OCI-LY7 (cell line): ENCODE measurements around the gene ACVR1. TPM values are rescaled to one million over a fixed set of nuclear protein-coding genes. Genes with fewer than 3 reads are reported as not detected.

ENCODE experiments used
- BruUV-seq: library from RNA; stranded (reverse); fragments of 400-500 nt; replicated peaks from 2 replicates; lab custom pipeline; 2021; lab: Mats Ljungman, UMichigan
- CTCF ChIA-PET: fragments of 300-600 bp; sonication (Branson Sonifier 250); formaldehyde crosslinking; loops from one replicate; lab custom pipeline; 2022; ENCODE audit warnings: antibody characterized with exemption; ENCODE audit not compliant: unreplicated experiment; lab: Charles Lee
- POLR2A ChIA-PET: fragments of 300-600 bp; sonication (Branson Sonifier 250); formaldehyde crosslinking; loops from one replicate; lab custom pipeline; 2022; ENCODE audit warnings: antibody characterized with exemption; lab: Charles Lee
- DNase-seq: peaks from one replicate; pipeline ENCODE4 v3.0.0-alpha.2; 2015; ENCODE audit warnings: low spot score
- H2AFZ ChIP-seq: fragments of 200-600 bp; sonication (generic), shearing (Covaris generic); 2 replicates; pipeline ENCODE4 v1.6.1; 2014; ENCODE audit warnings: mild to moderate bottlenecking, antibody characterized with exemption, low read length, moderate library complexity
- H3K27ac ChIP-seq: fragments of 200-600 bp; sonication (generic); 2 replicates; pipeline ENCODE4 v1.5.1; 2014; ENCODE audit warnings: mixed run types, low read depth, mild to moderate bottlenecking, moderate library complexity, low read length, inconsistent platforms; ENCODE audit not compliant: poor library complexity, severe bottlenecking
- H3K36me3 ChIP-seq: fragments of 200-600 bp; sonication (generic); 2 replicates; pipeline ENCODE4 v1.6.1; 2014; ENCODE audit warnings: mild to moderate bottlenecking, antibody characterized with exemption, low read length, moderate library complexity, mixed read lengths; ENCODE audit not compliant: insufficient read depth
- H3K4me1 ChIP-seq: fragments of 200-600 bp; sonication (generic); 2 replicates; pipeline ENCODE4 v1.5.1; 2014; ENCODE audit warnings: mild to moderate bottlenecking, low read length; ENCODE audit not compliant: insufficient read depth, poor library complexity, severe bottlenecking
- H3K4me2 ChIP-seq: fragments of 200-600 bp; sonication (generic); 2 replicates; pipeline ENCODE4 v1.6.1; 2014; ENCODE audit warnings: mild to moderate bottlenecking, low read length
- H3K4me3 ChIP-seq: fragments of 200-600 bp; sonication (generic); 2 replicates; pipeline ENCODE4 v1.5.1; 2014; ENCODE audit warnings: mild to moderate bottlenecking, low read depth, low read length; ENCODE audit not compliant: poor library complexity, severe bottlenecking
- H3K79me2 ChIP-seq: fragments of 200-600 bp; sonication (generic); 2 replicates; pipeline ENCODE4 v1.6.1; 2016; ENCODE audit warnings: low read depth, mild to moderate bottlenecking, low read length, moderate library complexity, mixed read lengths; ENCODE audit not compliant: insufficient read depth
- H3K9me2 ChIP-seq: fragments of 200-600 bp; sonication (generic); 2 replicates; pipeline ENCODE4 v1.6.1; 2016; ENCODE audit warnings: mild to moderate bottlenecking, low read length, mixed read lengths; ENCODE audit not compliant: insufficient read depth
- H3K9me3 ChIP-seq: fragments of 200-600 bp; sonication (generic); 2 replicates; pipeline ENCODE4 v1.6.1; 2014; ENCODE audit warnings: mild to moderate bottlenecking, mixed run types, low read length, mixed read lengths
- H4K20me1 ChIP-seq: fragments of 200-600 bp; sonication (generic); 2 replicates; pipeline ENCODE4 v1.6.1; 2014; ENCODE audit warnings: mild to moderate bottlenecking, antibody characterized with exemption, low read length, moderate library complexity, mixed read lengths; ENCODE audit not compliant: insufficient read depth
- EZH2phosphoT487 ChIP-seq: fragments of 200-600 bp; sonication (generic); IDR thresholded peaks from 2 replicates; pipeline ENCODE4 v1.6.1; 2018; ENCODE audit warnings: low read depth, borderline replicate concordance, mild to moderate bottlenecking, mixed run types, antibody characterized with exemption, low read length, moderate library complexity, mixed read lengths
- intact Hi-C: fragments of 100-400 bp; cut with micrococcal nuclease; formaldehyde crosslinking; loops from one replicate; pipeline ENCODE4 v1.10.0; 2022; ENCODE audit not compliant: unreplicated experiment
- total RNA-seq, 2 experiments: library from RNA; depleted of rRNA in 1 of 2; stranded (reverse); fragments of >200 nt in 1 of 2; shearing (Covaris generic) in 1 of 2; gene quantifications; 2 replicates each; pipeline ENCODE4 v1.2.3, GENCODE V29; 2014 to 2022
- TF ChIP-seq, protein P1 (sequence below): fragments of 200-600 bp; sonication (generic); conservative IDR thresholded peaks from 2 replicates; pipeline ENCODE4 v1.5.1; 2014; ENCODE audit warnings: mild to moderate bottlenecking, antibody characterized with exemption, low read length, moderate library complexity, mixed read lengths

The ACVR1 gene
- total RNA-seq, 2 experiments from 2014 or later: 0.13 to 3.9 TPM

GRCh38 chr2:157732596-157732995 lies 143.5 kb downstream of the ACVR1 start:
- Histone ChIP-seq H4K20me1 (no peaks in the 10 kb centered on the region), H3K79me2 (no peaks in the 10 kb centered on the region), H3K4me2 (no peak overlapping the region), H3K27ac (no peak overlapping the region), H3K9me3 (no peaks in the 10 kb centered on the region), H3K36me3 (no peaks in the 10 kb centered on the region), H2AFZ (no peak overlapping the region), H3K4me1 (no peaks in the 10 kb centered on the region), H3K9me2 (no peaks in the 10 kb centered on the region), H3K4me3 (no peak overlapping the region)
- ChIA-PET POLR2A (no interaction called here), CTCF (no interaction called here)
- TF ChIP-seq EZH2phosphoT487: no peak
- TF ChIP-seq, protein P1, sequence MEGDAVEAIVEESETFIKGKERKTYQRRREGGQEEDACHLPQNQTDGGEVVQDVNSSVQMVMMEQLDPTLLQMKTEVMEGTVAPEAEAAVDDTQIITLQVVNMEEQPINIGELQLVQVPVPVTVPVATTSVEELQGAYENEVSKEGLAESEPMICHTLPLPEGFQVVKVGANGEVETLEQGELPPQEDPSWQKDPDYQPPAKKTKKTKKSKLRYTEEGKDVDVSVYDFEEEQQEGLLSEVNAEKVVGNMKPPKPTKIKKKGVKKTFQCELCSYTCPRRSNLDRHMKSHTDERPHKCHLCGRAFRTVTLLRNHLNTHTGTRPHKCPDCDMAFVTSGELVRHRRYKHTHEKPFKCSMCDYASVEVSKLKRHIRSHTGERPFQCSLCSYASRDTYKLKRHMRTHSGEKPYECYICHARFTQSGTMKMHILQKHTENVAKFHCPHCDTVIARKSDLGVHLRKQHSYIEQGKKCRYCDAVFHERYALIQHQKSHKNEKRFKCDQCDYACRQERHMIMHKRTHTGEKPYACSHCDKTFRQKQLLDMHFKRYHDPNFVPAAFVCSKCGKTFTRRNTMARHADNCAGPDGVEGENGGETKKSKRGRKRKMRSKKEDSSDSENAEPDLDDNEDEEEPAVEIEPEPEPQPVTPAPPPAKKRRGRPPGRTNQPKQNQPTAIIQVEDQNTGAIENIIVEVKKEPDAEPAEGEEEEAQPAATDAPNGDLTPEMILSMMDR: no peak
- intact Hi-C loops: no loop called here
- BruUV-seq: no TSS peak
- no peak for DNase-seq

GRCh38 chr2:157727693-157728092 lies 148.4 kb downstream of the ACVR1 start:
- H4K20me1 ChIP-seq: no peaks in the 10 kb centered on the region
- BruUV-seq: no TSS peak
- H3K4me1 ChIP-seq: no peaks in the 10 kb centered on the region
- TF ChIP-seq, protein P1: no peak
- no peaks in the 10 kb centered on the region for H3K9me2 ChIP-seq
- no peak overlapping the region for H3K27ac ChIP-seq
- no peak overlapping the region for H2AFZ ChIP-seq
- ChIA-PET POLR2A (interaction anchor here (0.8 kb wide), 1 partner anchor 9 kb away, joined by 6 read pairs; no protein-coding TSS in a partner anchor), CTCF (no interaction called here)
- intact Hi-C loops: no loop called here
- no peak overlapping the region for H3K4me2 ChIP-seq
- H3K4me3 ChIP-seq: no peak overlapping the region
- no peaks in the 10 kb centered on the region for H3K79me2 ChIP-seq
- peaks cover 7% of the 10 kb centered on the region; the same call in 1 of the 2 replicates for H3K9me3 ChIP-seq
- no peaks in the 10 kb centered on the region for H3K36me3 ChIP-seq
- DNase-seq: no peak

DNA sequence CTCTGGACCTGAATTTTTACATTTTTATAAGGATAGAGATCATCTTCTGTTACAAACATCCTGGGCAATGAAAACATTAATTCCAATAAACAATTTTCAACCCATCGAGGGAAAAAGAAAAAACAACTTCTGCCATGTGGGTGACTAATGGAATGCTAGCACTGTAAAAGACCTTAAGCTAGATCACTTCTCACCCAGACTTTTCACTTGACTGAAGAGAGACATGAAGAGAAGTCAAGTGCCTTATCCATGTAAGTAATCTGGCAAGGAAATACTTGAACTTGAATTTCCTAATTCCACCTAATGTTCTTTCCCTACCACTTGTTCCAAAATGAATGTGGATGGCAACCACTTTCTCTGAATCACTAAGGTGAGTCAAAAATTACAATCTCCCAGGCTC lies 149.2 kb downstream of the ACVR1 start:
- ChIA-PET POLR2A (no interaction called here), CTCF (no interaction called here)
- peaks cover 12% of the 10 kb centered on the region; the same call in 1 of the 2 replicates for H3K9me3 ChIP-seq
- H3K9me2 ChIP-seq: no peaks in the 10 kb centered on the region
- H3K4me2 ChIP-seq: no peak overlapping the region
- no peaks in the 10 kb centered on the region for H3K36me3 ChIP-seq
- no peak for DNase-seq
- H3K27ac ChIP-seq: no peak overlapping the region
- intact Hi-C loops: no loop called here
- H3K4me3 ChIP-seq: no peak overlapping the region
- no peaks in the 10 kb centered on the region for H3K4me1 ChIP-seq
- no TSS peak for BruUV-seq
- no peak for TF ChIP-seq EZH2phosphoT487
- TF ChIP-seq, protein P1: no peak
- no peak overlapping the region for H2AFZ ChIP-seq
- no peaks in the 10 kb centered on the region for H3K79me2 ChIP-seq
- H4K20me1 ChIP-seq: no peaks in the 10 kb centered on the region
